Liver (tissue), 9 donors: ENCODE results near the gene PIP4K2A. TPM values are rescaled to one million over a fixed set of nuclear protein-coding genes. Genes with fewer than 3 reads are reported as not detected.
"Not testable (repeated sequence)": the region's sequence is repeated elsewhere in the genome, so short reads cannot be mapped to it uniquely, and the experiment has no call there.

Source experiments
- DNase-seq: peaks from one replicate; pipeline ENCODE4 v3.0.0-alpha.2; 2017; ENCODE audit warnings: low spot score
- H3K27ac ChIP-seq, 2 donors: one replicate each; pipeline ENCODE4 v1.7.0; 2013; ENCODE audit warnings: inconsistent platforms in 2 of 2, low read length in 2 of 2, control low read depth in 1 of 2, low read depth in 1 of 2, mild to moderate bottlenecking in 1 of 2
- H3K27me3 ChIP-seq, 4 donors: one replicate each; pipeline versions ENCODE4 v1.6.1 to v1.7.0; 2013; ENCODE audit warnings: low read length in 3 of 4, inconsistent platforms in 1 of 4, mild to moderate bottlenecking in 1 of 4, moderate library complexity in 1 of 4; ENCODE audit not compliant: control insufficient read depth in 4 of 4, insufficient read depth in 4 of 4
- H3K36me3 ChIP-seq, 4 donors: one replicate each; pipeline versions ENCODE4 v1.6.1 to v1.7.0; 2013; ENCODE audit warnings: low read length in 3 of 4, mild to moderate bottlenecking in 3 of 4, low read depth in 1 of 4, moderate library complexity in 1 of 4; ENCODE audit not compliant: control insufficient read depth in 4 of 4, insufficient read depth in 3 of 4
- H3K4me1 ChIP-seq, 4 donors: one replicate each; pipeline versions ENCODE4 v1.6.1 to v1.7.0; 2013; ENCODE audit warnings: low read length in 3 of 4, mild to moderate bottlenecking in 3 of 4, moderate library complexity in 1 of 4; ENCODE audit not compliant: control insufficient read depth in 4 of 4, insufficient read depth in 4 of 4
- H3K4me3 ChIP-seq, 3 donors: one replicate each; pipeline versions ENCODE4 v1.6.1 to v1.7.0; 2013; ENCODE audit warnings: low read length in 3 of 3, control low read depth in 1 of 3, low read depth in 1 of 3, mild to moderate bottlenecking in 1 of 3
- H3K9ac ChIP-seq, 2 donors: one replicate each; pipeline ENCODE4 v1.7.0; 2013; ENCODE audit warnings: low read length in 2 of 2, mild to moderate bottlenecking in 2 of 2, moderate library complexity in 2 of 2, control low read depth in 1 of 2, low read depth in 1 of 2
- H3K9me3 ChIP-seq, 4 donors: one replicate each; pipeline versions ENCODE4 v1.6.1 to v1.7.0; 2013; ENCODE audit warnings: low read length in 3 of 4; ENCODE audit not compliant: control insufficient read depth in 4 of 4
- EGR1 ChIP-seq, 2 donors: IDR thresholded peaks; 2 replicates each; pipeline ENCODE4 v1.6.1; 2016 to 2018; ENCODE audit warnings: antibody characterized with exemption in 2 of 2, low read depth in 2 of 2
- FOXA1 ChIP-seq: IDR thresholded peaks from 2 replicates; pipeline ENCODE4 v1.6.1; 2016; ENCODE audit warnings: antibody characterized with exemption
- FOXA2 ChIP-seq: IDR thresholded peaks from 2 replicates; pipeline ENCODE4 v1.6.1; 2016; ENCODE audit warnings: antibody characterized with exemption
- GABPA ChIP-seq, 2 donors: IDR thresholded peaks in 1 of 2; conservative IDR thresholded peaks in 1 of 2; 2 replicates each; pipeline ENCODE4 v1.6.1; 2016; ENCODE audit warnings: antibody characterized with exemption in 2 of 2, mild to moderate bottlenecking in 1 of 2, moderate library complexity in 1 of 2
- HNF4A ChIP-seq, 2 donors: conservative IDR thresholded peaks; 2 replicates each; pipeline ENCODE4 v1.6.1; 2016; ENCODE audit warnings: antibody characterized with exemption in 2 of 2, mild to moderate bottlenecking in 2 of 2
- HNF4G ChIP-seq: IDR thresholded peaks from 2 replicates; pipeline ENCODE4 v1.6.1; 2016; ENCODE audit warnings: antibody characterized with exemption
- JUND ChIP-seq, 2 donors: IDR thresholded peaks; 2 replicates each; pipeline ENCODE4 v1.6.1; 2016; ENCODE audit warnings: antibody characterized with exemption in 2 of 2
- NR2F2 ChIP-seq: IDR thresholded peaks from 2 replicates; pipeline ENCODE4 v1.6.1; 2016; ENCODE audit warnings: antibody characterized with exemption
- RAD21 ChIP-seq, 2 donors: IDR thresholded peaks; 2 replicates each; pipeline ENCODE4 v1.6.1; 2016; ENCODE audit warnings: antibody characterized with exemption in 2 of 2, mild to moderate bottlenecking in 2 of 2
- RXRA ChIP-seq, 2 donors: IDR thresholded peaks; 2 replicates each; pipeline ENCODE4 v1.6.1; 2017 to 2018; ENCODE audit warnings: antibody characterized with exemption in 2 of 2, mild to moderate bottlenecking in 1 of 2
- SP1 ChIP-seq: IDR thresholded peaks from 2 replicates; pipeline ENCODE4 v1.6.1; 2018; ENCODE audit warnings: antibody characterized with exemption, mild to moderate bottlenecking
- TAF1 ChIP-seq: conservative IDR thresholded peaks from 2 replicates; pipeline ENCODE4 v1.6.1; 2016; ENCODE audit warnings: antibody characterized with exemption, mild to moderate bottlenecking
- YY1 ChIP-seq: IDR thresholded peaks from 2 replicates; pipeline ENCODE4 v1.6.1; 2016; ENCODE audit warnings: antibody characterized with exemption, mild to moderate bottlenecking
- WGBS: extraction: QIAGEN DNeasy Blood & Tissue Kit; methylation state at CpG from one replicate; pipeline ENCODE4 v1.1.7; 2013; 5-methylcytosine and 5-hydroxymethylcytosine counted together
- polyA plus RNA-seq, 2 donors: library from polyadenylated mRNA; stranded (reverse) in 1 of 2; unstranded in 1 of 2; fragments of 200-250 nt in 1 of 2; fragments of >200 nt in 1 of 2; fragmentation: Nextera tagmentation in 1 of 2; extraction: Ambion mirVana in 1 of 2; gene quantifications; one replicate each; pipeline versions ENCODE4 v1.2.1 to v1.2.3, GENCODE V29; 2013 to 2015
- total RNA-seq, 2 donors: library from RNA; depleted of rRNA; stranded (reverse); fragments of >200 nt; gene quantifications; one replicate each; pipeline ENCODE4 v1.2.3, GENCODE V29; 2014
- TF ChIP-seq, protein P1 (sequence below): IDR thresholded peaks from 2 replicates; pipeline ENCODE4 v1.6.1; 2016; ENCODE audit warnings: antibody characterized with exemption, mild to moderate bottlenecking
- TF ChIP-seq, protein P2 (sequence below): IDR thresholded peaks from 2 replicates; pipeline ENCODE4 v1.6.1; 2016; ENCODE audit warnings: antibody characterized with exemption
- TF ChIP-seq, protein P3 (sequence below): fragments of 150-350 bp; IDR thresholded peaks from 2 replicates; pipeline ENCODE4 v1.5.1; 2017; ENCODE audit warnings: improper control_type of control experiment, low read depth, low read length; ENCODE audit not compliant: missing input control
- TF ChIP-seq, protein P4 (sequence below): IDR thresholded peaks from 2 replicates; pipeline ENCODE4 v1.6.1; 2016; ENCODE audit warnings: antibody characterized with exemption
- TF ChIP-seq, protein P5 (sequence below): IDR thresholded peaks from 2 replicates; pipeline ENCODE4 v1.6.1; 2016; ENCODE audit warnings: antibody characterized with exemption
- donor health status: healthy.
- donor health status: healthy.
- donor health status: healthy.
- donor health status: healthy.
- donor health status: healthy.

Gene PIP4K2A
- total and polyA plus RNA-seq, 4 donors, result 6.4 to 53.7 (median 8.6) TPM

DNA sequence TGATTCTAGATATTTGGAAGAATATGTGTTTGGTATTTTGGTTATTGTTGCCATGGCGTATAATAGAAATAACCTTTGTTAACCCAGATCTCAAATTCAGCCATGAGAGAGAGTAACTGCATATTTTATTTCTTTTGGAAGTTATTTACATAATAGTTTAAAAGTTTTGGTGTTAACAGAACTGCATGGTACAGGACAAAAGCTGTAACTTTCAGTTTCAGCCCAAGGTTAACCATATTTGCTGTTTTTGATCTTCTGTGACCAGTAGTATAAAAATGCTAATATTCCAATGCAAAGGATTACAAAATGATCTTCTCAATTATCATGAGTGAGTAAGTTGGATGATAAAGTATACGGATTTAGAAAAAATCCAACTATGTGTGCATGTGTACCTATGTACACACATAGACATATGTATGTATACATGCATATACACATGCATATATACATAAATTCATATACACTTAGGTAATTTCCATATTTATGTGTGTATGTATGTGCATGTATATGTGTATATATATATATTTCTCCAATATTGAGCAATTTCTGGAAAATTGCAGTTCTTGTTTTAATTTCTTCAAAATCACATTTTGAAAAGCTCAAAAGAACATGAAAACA lies 38.0 kb upstream of the PIP4K2A start (continued):
- TF ChIP-seq, protein P1, sequence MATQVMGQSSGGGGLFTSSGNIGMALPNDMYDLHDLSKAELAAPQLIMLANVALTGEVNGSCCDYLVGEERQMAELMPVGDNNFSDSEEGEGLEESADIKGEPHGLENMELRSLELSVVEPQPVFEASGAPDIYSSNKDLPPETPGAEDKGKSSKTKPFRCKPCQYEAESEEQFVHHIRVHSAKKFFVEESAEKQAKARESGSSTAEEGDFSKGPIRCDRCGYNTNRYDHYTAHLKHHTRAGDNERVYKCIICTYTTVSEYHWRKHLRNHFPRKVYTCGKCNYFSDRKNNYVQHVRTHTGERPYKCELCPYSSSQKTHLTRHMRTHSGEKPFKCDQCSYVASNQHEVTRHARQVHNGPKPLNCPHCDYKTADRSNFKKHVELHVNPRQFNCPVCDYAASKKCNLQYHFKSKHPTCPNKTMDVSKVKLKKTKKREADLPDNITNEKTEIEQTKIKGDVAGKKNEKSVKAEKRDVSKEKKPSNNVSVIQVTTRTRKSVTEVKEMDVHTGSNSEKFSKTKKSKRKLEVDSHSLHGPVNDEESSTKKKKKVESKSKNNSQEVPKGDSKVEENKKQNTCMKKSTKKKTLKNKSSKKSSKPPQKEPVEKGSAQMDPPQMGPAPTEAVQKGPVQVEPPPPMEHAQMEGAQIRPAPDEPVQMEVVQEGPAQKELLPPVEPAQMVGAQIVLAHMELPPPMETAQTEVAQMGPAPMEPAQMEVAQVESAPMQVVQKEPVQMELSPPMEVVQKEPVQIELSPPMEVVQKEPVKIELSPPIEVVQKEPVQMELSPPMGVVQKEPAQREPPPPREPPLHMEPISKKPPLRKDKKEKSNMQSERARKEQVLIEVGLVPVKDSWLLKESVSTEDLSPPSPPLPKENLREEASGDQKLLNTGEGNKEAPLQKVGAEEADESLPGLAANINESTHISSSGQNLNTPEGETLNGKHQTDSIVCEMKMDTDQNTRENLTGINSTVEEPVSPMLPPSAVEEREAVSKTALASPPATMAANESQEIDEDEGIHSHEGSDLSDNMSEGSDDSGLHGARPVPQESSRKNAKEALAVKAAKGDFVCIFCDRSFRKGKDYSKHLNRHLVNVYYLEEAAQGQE, result no peak
- TF ChIP-seq JUND (IDR thresholded peaks at IDR 0.05), result no peak
- no peak for TF ChIP-seq GABPA (IDR thresholded peaks at IDR 0.05 in 1 of 2, conservative IDR thresholded peaks at IDR 0.05 in 1 of 2)

DNA sequence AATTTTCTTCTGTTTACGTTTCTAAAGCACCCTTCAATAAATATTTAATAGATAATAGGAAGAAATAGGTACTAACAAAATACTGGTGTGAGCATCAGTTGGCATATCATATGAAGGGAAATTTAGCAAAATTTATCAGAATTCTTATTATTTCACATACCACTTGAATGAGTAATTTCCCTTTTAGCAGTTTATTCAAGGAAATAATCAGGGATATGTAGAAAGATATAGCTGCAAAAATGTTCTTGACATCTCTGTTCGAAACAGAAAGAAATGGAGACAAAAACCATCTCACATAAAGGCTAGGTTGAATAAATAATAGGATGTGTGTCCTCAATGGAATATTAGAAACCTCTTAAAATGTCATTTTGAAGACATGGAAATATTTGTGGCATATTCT lies 35.8 kb upstream of the PIP4K2A start:
- Histone ChIP-seq H3K9ac (no peak overlapping the region), H3K27me3 (no peaks in the 10 kb centered on the region), H3K9me3 (no peaks in the 10 kb centered on the region), H3K36me3 (no peaks in the 10 kb centered on the region), H3K4me3 (no peak overlapping the region), H3K27ac (no peak overlapping the region), H3K4me1 (peaks cover 0 to 1% (median 0%) of the 10 kb centered on the region in 4 donors)
- 84% methylated on average over 2 of the region's 2 CpGs for WGBS
- DNase-seq, result no peak
- TF ChIP-seq, protein P1, result no peak
- TF ChIP-seq, protein P2, sequence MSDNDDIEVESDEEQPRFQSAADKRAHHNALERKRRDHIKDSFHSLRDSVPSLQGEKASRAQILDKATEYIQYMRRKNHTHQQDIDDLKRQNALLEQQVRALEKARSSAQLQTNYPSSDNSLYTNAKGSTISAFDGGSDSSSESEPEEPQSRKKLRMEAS, result no peak
- TF ChIP-seq SP1, result no peak
- no peak for TF ChIP-seq TAF1
- TF ChIP-seq FOXA2, result no peak
- no peak for TF ChIP-seq HNF4G
- TF ChIP-seq EGR1 (IDR thresholded peaks at IDR 0.05; ENCODE audit: low read depth in 2 of 2), result no peak
- TF ChIP-seq JUND (IDR thresholded peaks at IDR 0.05), result no peak
- TF ChIP-seq HNF4A (conservative IDR thresholded peaks at IDR 0.05), result no peak
- no peak for TF ChIP-seq RXRA (IDR thresholded peaks at IDR 0.05)
- TF ChIP-seq NR2F2, result no peak
- TF ChIP-seq, protein P3, sequence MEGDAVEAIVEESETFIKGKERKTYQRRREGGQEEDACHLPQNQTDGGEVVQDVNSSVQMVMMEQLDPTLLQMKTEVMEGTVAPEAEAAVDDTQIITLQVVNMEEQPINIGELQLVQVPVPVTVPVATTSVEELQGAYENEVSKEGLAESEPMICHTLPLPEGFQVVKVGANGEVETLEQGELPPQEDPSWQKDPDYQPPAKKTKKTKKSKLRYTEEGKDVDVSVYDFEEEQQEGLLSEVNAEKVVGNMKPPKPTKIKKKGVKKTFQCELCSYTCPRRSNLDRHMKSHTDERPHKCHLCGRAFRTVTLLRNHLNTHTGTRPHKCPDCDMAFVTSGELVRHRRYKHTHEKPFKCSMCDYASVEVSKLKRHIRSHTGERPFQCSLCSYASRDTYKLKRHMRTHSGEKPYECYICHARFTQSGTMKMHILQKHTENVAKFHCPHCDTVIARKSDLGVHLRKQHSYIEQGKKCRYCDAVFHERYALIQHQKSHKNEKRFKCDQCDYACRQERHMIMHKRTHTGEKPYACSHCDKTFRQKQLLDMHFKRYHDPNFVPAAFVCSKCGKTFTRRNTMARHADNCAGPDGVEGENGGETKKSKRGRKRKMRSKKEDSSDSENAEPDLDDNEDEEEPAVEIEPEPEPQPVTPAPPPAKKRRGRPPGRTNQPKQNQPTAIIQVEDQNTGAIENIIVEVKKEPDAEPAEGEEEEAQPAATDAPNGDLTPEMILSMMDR, result no peak
- no peak for TF ChIP-seq RAD21 (IDR thresholded peaks at IDR 0.05)
- TF ChIP-seq, protein P4, sequence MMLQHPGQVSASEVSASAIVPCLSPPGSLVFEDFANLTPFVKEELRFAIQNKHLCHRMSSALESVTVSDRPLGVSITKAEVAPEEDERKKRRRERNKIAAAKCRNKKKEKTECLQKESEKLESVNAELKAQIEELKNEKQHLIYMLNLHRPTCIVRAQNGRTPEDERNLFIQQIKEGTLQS, result no peak
- TF ChIP-seq, protein P5, sequence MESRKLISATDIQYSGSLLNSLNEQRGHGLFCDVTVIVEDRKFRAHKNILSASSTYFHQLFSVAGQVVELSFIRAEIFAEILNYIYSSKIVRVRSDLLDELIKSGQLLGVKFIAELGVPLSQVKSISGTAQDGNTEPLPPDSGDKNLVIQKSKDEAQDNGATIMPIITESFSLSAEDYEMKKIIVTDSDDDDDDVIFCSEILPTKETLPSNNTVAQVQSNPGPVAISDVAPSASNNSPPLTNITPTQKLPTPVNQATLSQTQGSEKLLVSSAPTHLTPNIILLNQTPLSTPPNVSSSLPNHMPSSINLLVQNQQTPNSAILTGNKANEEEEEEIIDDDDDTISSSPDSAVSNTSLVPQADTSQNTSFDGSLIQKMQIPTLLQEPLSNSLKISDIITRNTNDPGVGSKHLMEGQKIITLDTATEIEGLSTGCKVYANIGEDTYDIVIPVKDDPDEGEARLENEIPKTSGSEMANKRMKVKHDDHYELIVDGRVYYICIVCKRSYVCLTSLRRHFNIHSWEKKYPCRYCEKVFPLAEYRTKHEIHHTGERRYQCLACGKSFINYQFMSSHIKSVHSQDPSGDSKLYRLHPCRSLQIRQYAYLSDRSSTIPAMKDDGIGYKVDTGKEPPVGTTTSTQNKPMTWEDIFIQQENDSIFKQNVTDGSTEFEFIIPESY, result no peak
- no peak for TF ChIP-seq FOXA1
- TF ChIP-seq YY1, result no peak

DNA sequence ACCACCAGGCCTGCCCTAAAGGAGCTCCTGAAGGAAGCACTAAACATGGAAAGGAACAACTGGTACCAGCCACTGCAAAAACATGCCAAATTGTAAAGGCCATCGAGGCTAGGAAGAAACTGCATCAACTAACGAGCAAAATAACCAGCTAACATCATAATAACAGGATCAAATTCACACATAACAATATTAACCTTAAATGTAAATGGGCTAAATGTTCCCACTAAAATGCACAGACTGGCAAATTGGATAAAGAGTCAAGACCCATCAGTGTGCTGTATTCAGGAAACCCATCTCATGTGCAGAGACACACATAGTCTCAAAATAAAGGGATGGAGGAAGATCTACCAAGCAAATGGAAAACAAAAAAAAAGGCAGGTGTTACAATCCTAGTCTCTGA lies 30.5 kb upstream of the PIP4K2A start:
- not testable (repeated sequence) for DNase-seq, H3K4me1 ChIP-seq, H3K27me3 ChIP-seq, H3K36me3 ChIP-seq, H3K9ac ChIP-seq, H3K27ac ChIP-seq, H3K4me3 ChIP-seq, H3K9me3 ChIP-seq
- 80% methylated on average over 2 of the region's 2 CpGs for WGBS
